Right ventricle myocardium superior (tissue), 1 donor: Measurements from ENCODE around the gene GSTT2. TPM values are rescaled to one million over a fixed set of nuclear protein-coding genes. Genes with fewer than 3 reads are reported as not detected.

Experiments used
- ATAC-seq: fragments of 200-7000 bp; cut with Tn5 transposase; one replicate; pipeline ENCODE4 v1.9.1; 2020; ENCODE audit warnings: mild to moderate bottlenecking; ENCODE audit not compliant: poor library complexity
- DNase-seq: peaks from one replicate; pipeline ENCODE4 v3.0.0-alpha.2; 2020
- intact Hi-C: fragments of 100-400 bp; cut with DNase I; formaldehyde crosslinking; loops from one replicate; pipeline ENCODE4 v1.11.2; 2022
- total RNA-seq: library from RNA; stranded (reverse); fragmentation: NEBNext Ultra II Directional; extraction: Animal tissue kit (Norgen Biotek cat#: 25700); gene quantifications from one replicate; pipeline ENCODE4 v1.2.1, GENCODE V29; 2021
- donor health status: DM: no; HTN: yes; CAD: no; lungs with severe emphysema.

The GSTT2 gene
- total RNA-seq, 1 donor from 2014 or later: 0.62 TPM

DNA sequence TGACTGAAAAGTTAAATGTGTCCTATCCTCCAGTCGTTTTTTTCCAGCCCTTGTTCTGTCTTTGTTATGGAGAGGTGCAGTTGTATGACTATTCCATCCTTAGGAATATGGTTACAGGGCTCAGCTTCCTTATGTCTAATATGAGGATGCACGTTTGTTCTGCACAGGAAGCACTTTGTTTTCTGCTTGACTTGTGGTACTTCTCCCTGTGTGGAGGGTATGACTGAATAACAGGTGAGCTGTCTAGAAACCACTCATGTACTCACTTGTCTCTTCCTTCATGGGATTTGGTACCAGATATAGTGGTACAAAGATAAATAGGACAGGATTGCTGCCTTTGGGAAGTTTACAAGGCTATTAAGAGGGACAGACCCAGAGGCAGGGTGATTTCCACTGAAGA is 48.6 kb downstream of the GSTT2 start:
- ATAC-seq (no peak), DNase-seq (no peak)
- intact Hi-C loops: no loop called here

DNA sequence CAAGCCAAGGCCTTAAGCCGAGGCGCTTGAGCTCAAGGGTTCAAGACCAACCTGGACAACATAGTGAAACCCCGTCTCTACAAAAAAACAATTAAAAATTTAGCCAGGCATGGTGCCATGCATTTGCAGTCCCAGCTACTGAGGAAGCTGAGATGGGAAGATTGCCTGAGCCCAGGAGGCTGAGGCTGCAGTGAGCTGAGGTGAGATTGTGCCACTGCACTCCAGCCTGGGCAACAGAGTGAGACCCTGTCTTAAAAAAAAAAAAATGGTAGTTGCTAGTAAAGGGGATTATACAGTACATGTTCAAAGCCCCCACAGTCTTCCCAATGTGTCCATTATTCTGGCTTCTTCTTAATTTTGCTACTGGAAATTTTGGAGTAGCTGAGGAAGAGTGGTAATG is 49.4 kb downstream of the GSTT2 start:
- intact Hi-C loops: no loop called here
- ATAC-seq (no peak), DNase-seq (no peak)

DNA sequence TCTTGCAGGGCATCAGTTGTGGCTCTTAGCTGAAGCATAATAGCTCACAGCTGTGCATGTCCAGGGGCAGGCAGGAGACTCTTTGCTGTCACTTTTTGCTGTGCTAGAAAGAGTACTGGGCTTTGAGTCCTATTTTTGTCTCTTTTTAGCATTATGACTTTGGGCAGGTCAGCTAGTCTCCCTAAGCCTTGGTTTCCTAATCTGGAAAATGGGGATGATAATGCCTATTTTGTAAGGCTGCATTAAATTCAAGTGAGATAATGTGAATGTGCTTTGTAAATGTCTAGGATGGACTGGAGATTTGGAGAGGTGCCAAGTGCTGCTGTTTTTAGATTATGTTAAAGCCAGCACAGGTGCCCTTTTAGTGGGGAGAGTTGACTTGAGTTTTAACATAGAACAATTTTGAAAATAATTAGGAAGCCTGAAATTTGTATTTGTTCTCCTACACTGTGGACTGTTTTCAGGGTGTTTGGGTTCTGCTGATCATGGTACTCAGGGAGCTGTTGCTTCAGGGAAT is 50.3 kb downstream of the GSTT2 start:
- intact Hi-C loops: no loop called here

More for the DNA sequence above, 50.3 kb downstream of the GSTT2 start:
- DNase-seq (no peak), ATAC-seq (no peak)

Other genes starting within 250 kb of the GSTT2 start
- gene ZNF70, start 229.0 kb upstream of the GSTT2 start, total RNA-seq: 2.8 TPM
- 0.51 TPM for gene VPREB3, start 225.7 kb upstream of the GSTT2 start, total RNA-seq
- not detected for gene C22orf15, start 217.1 kb upstream of the GSTT2 start, total RNA-seq
- gene CHCHD10, start 212.2 kb upstream of the GSTT2 start, total RNA-seq: 1,600 TPM
- gene MMP11, start 207.3 kb upstream of the GSTT2 start, total RNA-seq: 25.3 TPM
- 46.6 TPM for gene SMARCB1, start 193.2 kb upstream of the GSTT2 start, total RNA-seq
- 2.8 TPM for gene DERL3, start 141.1 kb upstream of the GSTT2 start, total RNA-seq
- 19.8 TPM for gene SLC2A11, start 122.3 kb upstream of the GSTT2 start, total RNA-seq
- 227 TPM for gene MIF, start 85.8 kb upstream of the GSTT2 start, total RNA-seq
- gene GSTT2B, start 18.9 kb upstream of the GSTT2 start, total RNA-seq: 3.4 TPM
- gene DDTL, start 13.2 kb upstream of the GSTT2 start, total RNA-seq: 1.7 TPM
- gene DDT, start 5.7 kb upstream of the GSTT2 start, total RNA-seq: 148 TPM
- not detected for gene GSTT4, start 25.3 kb downstream of the GSTT2 start, total RNA-seq
- 37.4 TPM for gene CABIN1, start 31.2 kb downstream of the GSTT2 start, total RNA-seq
- 2.6 TPM for gene SUSD2, start 201.4 kb downstream of the GSTT2 start, total RNA-seq